Stimulated activated CD8-positive, alpha-beta memory T cell treated with anti-CD3 and anti-CD28 coated beads, Interleukin-15, amount 100 ng/mL, for 48 hours (primary cell): ENCODE data around the gene APLP2.

Experiments used
- DNase-seq, 2 donors: peaks; one replicate each; pipeline ENCODE4 v3.0.0-alpha.2; 2020; ENCODE audit warnings: low read depth in 2 of 2

APLP2 gene

DNA sequence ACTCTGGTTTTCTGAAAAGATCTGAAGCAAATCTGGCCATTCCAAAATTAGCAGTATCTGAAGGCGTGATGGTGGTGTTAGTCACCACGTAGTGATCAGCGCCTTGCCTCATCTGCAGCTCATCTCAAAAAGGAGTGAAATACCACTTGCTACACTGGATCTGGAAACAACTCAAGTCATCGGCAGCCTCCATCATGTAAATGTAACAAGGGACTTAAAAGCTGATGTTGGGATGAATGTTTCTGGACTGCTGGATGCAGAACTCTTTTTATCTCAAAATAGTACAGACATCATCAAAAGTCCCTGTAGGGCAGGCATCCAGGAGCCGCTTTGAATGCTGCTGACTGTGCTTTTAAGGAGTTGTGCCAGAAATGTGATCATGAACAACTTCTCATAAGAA, 14.1 kb upstream of the APLP2 start:
- DNase-seq, result no peak

DNA sequence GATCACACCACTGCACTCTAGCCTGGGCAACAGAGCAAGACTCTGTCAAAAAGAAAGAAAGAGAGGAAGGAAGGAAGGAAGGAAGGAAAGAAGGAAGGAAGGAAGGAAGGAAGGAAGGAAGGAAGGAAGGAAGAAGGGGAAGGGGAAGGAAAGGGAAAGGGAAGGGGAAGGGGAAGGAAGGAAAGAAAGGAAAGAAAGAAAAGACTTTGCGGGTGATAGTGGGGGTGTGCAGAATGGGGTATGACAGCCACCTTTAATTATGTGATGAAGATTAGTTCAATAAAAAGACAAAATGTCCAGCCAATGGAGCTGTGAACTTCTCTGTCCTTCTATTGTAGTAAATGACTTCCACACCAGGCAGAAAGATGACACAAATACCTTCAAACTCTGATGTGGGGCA, 8.7 kb upstream of the APLP2 start:
- DNase-seq, result no peak

DNA sequence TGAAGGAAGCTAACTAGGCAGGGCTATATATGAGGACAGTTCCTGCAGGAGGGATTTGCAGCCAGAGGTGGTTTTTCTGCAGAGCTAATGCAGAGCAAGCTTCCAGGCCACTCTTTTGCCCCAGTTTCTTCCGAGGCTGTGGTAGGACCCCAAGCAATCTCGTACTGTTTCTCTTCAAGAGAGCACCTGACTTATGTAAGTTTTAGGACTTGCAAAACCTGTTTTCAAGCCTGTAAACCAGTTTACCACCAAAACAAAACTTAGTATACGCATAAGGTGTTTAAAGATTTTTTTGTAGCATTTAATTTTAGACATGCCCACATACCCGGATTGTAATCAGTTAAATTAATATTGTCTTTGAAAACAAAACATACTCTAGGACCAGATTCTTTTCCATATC, 7.7 kb upstream of the APLP2 start:
- DNase-seq, result no peak

DNA sequence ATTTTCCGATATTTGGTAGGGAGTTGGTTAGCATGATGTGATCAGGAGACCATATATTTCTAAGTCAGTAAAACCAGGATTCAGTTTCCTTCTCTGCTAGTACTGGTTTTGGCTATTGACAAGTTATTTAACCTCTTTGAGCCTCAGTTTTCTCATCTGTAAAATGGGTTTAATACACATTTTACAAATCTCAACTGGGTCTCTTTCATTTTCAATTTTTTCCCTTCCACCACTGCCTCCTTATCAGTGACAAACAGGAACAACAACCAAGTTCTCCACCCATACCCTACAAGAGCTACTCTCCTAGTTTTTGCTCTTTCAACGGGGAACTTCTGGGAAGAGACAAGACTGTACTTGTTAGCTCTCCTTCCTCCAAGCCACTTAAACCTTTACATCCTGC, 6.2 kb upstream of the APLP2 start:
- DNase-seq, result no peak

DNA sequence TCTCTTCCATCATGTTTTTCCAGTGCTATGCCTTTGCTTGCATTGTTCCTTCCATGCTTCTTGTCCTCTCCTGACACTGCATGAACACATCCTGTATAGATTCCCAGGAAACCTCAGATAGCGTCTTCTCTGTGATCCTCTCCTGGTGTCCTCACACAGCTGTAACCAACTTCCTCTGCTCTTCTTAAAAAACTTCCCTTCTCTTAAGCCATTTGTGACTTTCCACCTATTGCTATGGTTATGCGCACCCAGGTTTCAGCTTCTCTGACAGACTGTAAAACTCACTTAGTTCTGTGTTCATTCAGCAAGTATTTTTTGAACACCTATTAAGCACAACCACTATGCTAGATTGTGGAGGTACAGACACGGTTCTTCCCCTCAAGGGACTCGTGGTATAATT, 5.1 kb upstream of the APLP2 start:
- no peak for DNase-seq

DNA sequence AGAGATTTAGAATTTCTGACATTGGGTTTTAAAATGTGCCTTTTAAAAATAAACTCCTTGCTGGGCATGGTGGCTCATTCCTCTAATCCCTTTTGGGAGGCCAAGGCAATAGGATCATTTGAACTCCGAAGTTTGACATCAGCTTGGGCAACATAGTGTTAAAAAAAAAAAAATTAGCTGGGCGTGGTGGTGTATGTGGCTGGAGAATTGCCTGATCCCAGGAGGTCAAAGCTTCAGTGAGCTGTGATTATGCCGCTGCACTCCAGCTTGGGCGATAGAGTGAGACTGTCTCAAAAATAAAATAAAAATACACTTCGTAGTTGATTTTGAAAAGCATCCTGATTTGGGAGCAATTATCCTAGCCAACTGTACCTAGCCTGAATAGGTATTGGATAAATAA, 3.4 kb upstream of the APLP2 start:
- DNase-seq, result no peak

DNA sequence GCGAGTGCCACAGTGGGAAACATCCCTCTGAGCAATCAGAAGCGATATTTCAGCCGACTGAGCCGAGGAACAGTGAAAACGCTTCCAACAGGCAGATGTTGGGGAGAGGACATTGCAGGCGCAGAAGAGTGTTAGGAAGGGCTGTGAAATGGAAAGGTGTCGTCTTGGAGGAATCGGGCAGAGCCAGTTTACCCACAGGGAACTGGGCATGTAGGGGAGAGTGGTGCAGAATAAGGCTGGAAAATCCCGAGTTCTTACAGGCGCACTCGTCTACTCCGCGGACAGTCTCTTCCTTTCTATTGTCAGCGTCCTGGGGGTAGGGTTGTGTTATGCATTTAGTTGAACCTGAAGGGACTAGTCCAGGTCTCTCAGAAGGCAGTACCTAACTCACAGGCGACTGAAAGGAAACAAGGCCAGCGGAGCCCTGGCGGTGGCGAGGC, 1.1 kb upstream of the APLP2 start:
- no peak for DNase-seq

DNA sequence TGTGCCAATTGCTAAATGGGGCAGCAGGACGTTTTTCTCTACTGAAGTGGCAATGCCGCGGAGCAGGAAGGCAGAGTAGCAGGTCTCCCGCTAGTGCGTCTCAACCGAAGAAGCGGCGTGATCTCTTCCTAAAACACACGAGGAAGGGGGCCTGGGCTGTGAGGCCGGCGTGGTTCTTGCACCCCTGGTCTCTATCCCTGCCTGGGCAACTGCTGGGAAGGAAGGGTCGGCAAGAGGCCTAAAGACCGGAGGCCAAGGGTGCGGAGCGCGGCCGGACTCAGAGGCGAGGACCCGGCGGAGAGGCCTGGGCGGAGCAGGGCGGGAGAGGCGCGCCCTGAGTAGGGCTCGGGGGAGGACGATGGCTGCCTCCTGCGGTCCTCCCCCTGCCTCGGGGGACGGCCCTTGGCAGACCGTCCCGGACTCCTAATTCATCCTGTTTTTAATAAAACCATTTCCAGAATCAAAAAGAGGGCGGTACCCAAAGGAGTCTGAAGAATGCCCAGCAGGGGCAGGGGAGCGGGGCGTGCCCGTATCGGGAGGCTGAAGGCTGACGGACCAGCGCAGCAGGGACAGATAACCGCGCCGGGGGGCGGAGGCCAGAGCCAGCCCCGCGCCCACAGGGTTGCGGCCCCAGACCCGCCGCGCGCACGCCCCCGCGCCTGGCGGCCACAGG, 572 bp upstream of the APLP2 start:
- peak; percentile 5 to 15 for DNase-seq

DNA sequence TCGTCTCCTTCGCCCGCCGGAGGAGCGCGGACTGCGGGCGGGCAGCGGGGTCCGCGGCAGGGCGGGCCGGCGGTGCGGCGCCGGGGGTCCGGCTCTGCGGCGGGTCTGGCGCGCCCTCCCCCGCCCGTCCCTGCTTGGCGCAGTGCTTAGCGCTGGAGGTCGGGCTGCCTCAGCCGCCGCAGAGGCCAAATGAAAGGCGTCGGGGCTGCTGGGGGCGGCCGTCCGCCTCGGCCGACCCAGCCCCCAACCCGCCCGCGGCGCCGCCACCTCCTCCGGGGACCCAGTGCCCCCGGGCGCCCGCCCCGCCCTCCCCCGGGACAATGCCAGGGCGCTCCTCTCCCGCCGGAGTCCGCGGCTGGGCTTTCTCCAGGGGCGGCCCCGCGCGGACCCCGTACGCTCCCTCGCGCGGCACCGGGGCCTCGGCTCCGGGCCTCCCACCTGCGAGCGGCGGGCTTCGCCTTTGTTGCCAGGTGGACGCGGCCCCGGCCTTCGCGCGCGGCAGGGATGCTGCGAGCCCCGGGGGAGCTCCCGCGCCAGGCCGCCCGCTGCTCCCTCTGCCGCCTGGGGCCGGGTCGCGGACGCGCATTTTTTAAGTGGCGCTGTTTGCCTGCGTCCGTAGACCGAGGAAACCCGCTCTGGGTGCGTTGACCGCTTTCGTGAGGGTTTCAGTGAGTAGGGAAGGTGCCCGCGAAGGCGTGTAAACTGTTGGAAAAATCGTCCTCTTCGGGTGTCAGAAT, 583 bp downstream of the APLP2 start:
- DNase-seq, result peak; percentile 26 to 28

DNA sequence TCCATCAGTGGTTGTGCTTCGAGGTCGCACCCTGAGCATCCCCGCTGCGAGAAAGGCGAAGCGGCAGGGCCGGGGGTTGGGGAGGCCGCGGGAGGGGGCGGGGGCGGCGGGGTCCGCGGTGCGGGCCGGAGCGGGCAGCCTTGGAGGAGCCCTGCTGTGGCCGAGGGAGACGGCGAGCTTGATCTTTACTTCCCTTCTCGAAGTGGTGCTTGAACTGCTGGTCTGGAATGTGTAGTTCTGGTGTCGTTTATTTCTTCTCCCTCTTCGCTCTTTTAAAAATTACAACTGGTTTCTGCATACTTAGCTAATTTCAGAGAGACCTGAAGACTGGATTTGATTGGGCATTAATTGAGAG, 1.1 kb downstream of the APLP2 start:
- no peak for DNase-seq

DNA sequence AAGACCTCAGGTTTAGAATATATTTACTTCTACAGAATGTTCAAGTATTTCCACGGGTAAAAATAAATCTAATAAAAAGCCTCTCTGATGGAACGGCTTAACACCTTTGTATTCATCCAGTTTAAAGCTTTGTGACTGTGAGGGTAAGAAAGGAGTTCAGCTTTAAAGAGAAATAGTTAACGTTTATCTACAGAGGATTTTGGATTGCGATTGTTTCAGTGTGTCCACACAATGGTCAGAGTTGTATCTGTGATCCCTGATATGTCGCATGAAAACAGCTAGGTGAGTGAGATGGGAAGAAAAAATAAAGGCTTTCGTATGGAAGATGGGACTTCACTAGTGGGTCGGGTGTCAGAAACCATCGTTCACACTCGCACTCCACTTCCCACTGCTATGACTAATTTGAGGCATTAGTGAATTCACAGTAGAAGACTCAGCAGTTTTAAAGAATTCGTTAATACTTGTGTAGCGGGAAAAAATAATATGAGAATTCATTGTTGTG, 1.6 kb downstream of the APLP2 start:
- no peak for DNase-seq

DNA sequence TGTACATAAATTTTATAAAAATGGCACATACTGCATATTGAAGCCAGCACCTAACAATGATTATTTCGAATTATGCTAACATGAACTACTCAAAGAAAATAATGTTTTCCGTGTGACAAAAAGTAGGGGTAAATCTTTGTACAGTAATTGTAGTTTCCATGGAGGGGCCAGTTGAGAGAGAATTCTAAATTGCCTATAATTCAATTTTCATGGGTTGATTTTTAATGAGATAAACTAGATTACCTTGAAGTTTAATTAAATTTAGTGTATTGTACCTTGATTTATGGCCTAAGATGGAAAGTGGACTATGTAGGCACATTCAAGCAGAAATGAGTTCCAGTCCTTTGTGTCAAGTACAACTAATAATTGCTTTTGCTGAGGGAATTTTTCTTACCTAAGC, 5.0 kb downstream of the APLP2 start:
- DNase-seq, result no peak

DNA sequence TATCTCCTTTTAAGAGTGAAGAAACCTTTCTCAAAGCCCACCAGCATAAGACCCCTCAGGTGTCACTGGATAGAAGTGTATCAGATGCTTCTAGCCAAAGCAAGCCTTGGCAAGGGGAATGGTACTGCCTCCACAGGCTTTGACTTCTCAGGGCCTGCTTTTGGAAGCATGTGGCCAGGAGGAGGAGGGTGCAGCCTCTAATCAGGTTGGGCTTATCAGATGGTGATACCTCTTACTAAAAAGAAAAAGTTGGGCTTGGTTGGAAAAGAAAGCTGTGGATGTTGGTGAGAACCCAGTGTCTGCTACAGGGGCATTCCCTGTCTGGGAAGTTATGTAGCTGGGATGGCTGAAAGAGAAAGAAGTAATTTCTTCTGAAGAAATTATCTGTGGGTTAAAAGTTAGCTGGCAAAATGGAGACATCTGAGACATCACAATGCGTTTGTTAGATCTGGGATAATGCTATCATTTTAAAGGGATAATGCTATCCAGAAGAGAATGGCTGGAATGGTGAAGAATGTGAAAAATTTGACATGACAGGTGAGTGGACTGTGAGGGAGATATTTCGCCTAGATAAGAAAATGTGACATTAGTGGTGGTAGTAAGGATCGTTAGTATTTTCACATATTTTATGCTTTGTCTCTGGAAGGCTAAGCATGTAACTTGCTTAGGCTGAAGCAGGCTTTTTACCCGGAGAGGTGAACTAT, 7.2 kb downstream of the APLP2 start:
- no peak for DNase-seq

DNA sequence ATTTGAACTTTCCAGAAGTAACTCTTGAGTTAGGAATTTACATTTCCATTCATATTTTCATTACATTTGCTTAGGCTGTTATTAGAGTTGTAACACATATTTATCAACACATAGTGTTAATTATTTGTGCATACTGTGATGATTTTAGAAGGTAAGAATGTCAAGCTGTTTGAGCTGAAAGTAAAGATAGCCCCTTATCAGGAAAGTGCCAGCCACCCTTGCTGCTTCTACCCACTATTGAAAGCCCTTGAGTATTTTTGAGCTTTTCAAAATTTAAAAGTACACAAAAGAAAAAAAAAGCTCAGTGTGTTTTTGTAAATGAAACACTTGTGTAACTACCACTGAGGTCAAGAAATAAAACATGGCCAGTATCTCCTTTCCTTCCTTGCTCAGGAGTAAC, 8.0 kb downstream of the APLP2 start:
- DNase-seq, result no peak

DNA sequence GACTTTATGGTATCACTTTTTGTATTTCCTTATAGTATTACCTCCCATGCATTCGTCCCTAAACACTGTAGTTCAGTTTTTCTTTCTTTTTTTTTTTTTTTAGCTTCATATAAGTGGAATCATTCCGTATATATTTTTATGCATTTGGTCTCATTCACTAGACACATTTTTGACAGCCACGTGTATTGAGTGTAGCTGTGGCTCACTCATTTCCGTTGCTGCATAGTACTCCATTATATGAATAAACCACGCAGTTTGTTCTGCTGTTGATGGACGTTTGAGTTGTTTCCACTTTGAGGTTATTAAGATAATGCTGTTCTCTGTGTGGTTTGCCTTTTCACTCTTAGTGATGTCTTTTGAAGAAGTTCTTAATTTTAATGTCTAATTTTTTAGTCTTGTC, 8.4 kb downstream of the APLP2 start:
- no peak for DNase-seq

DNA sequence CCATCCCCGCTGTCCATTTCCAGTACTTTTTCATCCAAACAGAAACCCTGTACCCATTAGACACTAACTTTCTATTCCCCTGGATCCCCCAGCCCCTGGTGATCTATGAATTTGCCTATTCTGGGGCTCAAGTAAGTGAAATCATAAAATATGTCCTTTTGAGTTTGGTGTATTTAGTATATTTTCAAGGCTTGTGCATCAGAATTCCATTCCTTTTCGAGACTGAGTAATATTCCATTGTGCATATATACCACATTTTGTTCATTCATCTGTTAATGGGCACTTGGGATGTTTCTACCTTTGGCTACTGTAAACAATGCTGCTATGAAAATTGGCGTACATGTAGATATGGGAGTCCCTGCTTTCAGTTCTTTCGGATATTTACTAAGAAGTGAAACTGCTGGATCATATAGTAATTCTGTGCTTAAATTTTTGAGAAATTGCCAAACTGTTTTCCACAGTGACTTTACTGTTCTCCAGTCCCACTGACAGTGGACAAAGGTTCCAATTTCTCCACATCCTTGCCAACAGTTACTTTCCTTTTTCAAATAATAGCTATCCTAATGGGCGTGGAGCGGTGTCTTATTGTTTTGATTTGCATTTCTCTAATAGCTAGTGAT, 16.1 kb downstream of the APLP2 start:
- no peak for DNase-seq

DNA sequence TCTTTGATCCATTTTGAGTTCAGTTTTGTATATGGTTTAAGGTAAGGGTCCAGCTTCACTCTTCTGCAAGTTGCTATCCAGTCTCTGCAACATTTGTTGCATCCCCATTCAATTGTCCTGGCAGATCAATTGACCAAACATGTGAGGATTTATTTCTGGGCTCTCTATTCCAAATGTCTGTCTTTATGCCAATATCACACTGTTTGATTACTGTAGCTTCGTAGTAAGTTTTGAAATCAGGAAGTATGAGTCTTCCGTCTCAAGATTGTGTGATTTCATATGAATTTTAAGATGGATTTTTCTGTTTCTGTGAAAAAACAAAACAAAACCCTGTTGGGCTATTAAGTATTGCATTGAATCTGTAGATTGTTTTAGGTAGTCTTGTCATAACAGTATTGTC, 17.0 kb downstream of the APLP2 start:
- no peak for DNase-seq

DNA sequence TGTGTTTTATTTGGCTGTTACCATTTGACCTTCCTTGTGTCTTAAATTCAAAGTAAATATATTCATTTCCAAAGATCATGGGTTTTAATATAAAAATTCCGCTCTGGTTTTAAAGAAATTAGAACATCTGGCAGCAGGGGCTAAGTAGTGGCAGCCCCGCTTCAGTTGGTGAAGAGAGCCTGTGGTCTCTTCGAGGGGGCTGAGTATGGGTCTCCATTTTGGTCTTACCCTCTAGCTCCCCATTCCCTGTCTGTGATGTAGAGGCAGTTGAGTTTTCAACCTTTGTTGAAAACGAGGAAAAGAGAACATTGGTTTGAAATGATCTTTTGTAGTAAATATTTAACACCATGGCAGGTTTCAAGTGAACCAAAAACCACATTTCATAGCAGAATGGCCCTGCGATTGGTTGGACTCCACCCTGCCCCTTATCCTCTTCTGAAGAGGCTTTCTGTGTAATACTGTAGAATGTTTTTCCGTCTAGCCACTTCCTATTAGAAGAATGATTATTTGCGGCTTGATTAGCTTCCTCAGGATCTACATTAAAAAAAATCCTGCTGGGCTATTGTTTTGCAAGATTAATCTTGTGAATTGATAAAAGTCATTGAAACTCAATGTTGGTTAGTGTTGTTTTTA, 17.7 kb downstream of the APLP2 start:
- no peak for DNase-seq

DNA sequence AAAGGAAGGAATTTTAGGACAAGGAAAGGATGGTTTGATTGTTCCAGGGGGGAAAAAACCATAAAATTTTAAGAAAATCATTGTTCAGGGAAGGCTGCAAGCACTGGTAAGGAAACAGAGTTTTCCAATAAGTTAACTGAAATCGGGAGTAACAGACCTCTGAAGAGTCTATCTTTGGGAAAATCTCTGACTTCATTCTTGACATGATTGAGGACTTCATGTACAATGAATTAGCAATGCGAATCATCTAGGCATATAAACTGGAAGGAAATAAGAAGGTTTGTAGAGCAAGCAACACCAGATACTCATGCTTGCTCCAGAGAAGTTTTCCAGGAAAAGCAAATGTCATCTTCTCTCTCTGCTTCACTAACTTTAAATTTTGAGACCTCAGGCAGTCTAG, 18.5 kb downstream of the APLP2 start:
- DNase-seq, result no peak

DNA sequence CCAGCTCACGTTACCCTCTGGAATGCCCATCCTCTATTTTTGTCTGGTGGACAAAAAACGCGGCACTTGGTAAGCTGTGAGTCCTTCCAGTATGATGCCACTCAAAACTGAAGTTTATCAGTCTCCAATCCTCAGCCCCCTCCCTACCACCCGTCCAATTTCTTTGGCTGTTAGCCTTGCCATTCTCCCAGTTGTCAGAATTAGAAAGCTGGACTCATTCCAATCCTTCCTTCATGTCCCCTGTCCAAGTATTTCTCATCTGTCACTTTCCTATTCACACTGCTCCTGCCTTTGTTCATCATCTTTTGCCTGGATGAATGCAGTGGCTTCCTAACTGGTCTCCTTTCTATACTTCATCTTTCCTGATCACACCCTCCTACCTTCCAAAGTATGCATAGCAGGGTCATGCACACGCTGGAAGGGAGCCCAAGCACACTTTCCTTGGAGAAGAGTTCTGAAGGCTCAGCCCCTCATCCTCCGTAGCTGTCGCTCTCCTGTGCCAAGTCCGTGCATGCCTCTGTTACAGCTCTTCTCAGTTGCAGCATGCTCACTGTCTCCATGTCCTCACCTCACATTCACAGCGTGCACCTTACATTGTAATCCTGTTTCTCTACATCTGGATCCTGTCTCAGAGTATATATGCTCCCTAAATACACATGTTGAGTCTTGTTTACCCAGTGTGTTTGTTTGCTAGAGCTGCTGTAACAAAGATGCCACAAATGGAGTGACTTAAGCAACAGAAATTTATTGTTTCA, 19.4 kb downstream of the APLP2 start:
- no peak for DNase-seq

DNA sequence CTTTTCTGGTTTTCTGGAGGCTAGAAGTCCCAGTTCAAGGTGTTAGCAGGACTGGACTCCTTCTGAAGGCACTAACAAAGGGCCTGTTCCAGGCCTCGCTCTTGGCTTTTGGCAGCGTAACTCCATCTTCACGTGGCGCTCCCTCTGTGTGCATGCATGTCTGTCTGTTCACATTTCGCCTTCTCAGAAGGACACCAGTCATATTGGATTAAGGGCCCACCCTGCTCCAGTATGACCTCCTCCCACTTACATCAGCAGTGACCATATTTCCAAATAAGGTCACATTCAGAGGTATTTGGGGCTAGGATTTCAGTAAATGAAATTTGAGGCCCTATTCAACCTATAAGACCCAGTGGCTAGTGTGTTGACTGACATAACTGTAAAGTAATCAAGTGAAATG, 20.0 kb downstream of the APLP2 start:
- DNase-seq, result no peak
